Endothelial cell (in vitro differentiated cells): ENCODE results near the gene ARHGEF40. TPM values are rescaled to one million over a fixed set of nuclear protein-coding genes. Genes with fewer than 3 reads are reported as not detected.

Experiments
- DNase-seq: peaks from one replicate; pipeline ENCODE4 v3.0.0; 2021; ENCODE audit warnings: low spot score
- H3K27ac Mint-ChIP-seq: one replicate; pipeline ENCODE4 v1.8.0; 2021; ENCODE audit warnings: mixed read lengths, inconsistent platforms; ENCODE audit not compliant: unreplicated experiment
- H3K27me3 Mint-ChIP-seq: one replicate; pipeline ENCODE4 v1.8.0; 2021; ENCODE audit warnings: mild to moderate bottlenecking, moderate library complexity, mixed read lengths, inconsistent platforms; ENCODE audit not compliant: unreplicated experiment
- H3K36me3 Mint-ChIP-seq: one replicate; pipeline ENCODE4 v1.8.0; 2021; ENCODE audit warnings: mild to moderate bottlenecking, low read depth, mixed read lengths, inconsistent platforms; ENCODE audit not compliant: unreplicated experiment
- H3K4me1 Mint-ChIP-seq: one replicate; pipeline ENCODE4 v1.8.0; 2021; ENCODE audit warnings: mild to moderate bottlenecking, mixed read lengths, inconsistent platforms; ENCODE audit not compliant: unreplicated experiment
- H3K4me3 Mint-ChIP-seq: one replicate; pipeline ENCODE4 v1.8.0; 2021; ENCODE audit warnings: mild to moderate bottlenecking, mixed read lengths, inconsistent platforms; ENCODE audit not compliant: unreplicated experiment
- H3K9me3 Mint-ChIP-seq: one replicate; pipeline ENCODE4 v1.8.0; 2021; ENCODE audit warnings: mixed read lengths, inconsistent platforms; ENCODE audit not compliant: unreplicated experiment
- CTCF ChIP-seq: fragments of 200-600 bp; sonication (generic); IDR thresholded peaks from one replicate; pipeline ENCODE4 v1.5.0; 2021; ENCODE audit warnings: antibody characterized with exemption; ENCODE audit not compliant: unreplicated experiment
- total RNA-seq: library from RNA; stranded (reverse); fragmentation: NEBNext Ultra II Directional; extraction: Animal tissue kit (Norgen Biotek cat#: 25700); gene quantifications from one replicate; pipeline ENCODE4 v1.2.1, GENCODE V29; 2021; ENCODE audit not compliant: unreplicated experiment

The ARHGEF40 gene
- total RNA-seq, 1 donor from 2014 or later, result 12.5 TPM

- Mint-ChIP-seq H3K36me3 (no peaks in the 10 kb centered on the region), H3K4me3 (no peak overlapping the region), H3K4me1 (no peaks in the 10 kb centered on the region), H3K9me3 (no peaks in the 10 kb centered on the region), H3K27ac (no peak overlapping the region), H3K27me3 (peaks cover 6% of the 10 kb centered on the region)
- no peak for TF ChIP-seq CTCF
- no peak for DNase-seq
Observed at GRCh38 chr14:21056520-21057163, 13.5 kb upstream of the ARHGEF40 start.

- Mint-ChIP-seq H3K27me3 (peaks cover 4% of the 10 kb centered on the region), H3K9me3 (no peaks in the 10 kb centered on the region), H3K27ac (peak within 1 kb of the TSS; percentile 28), H3K4me1 (no peaks in the 10 kb centered on the region), H3K36me3 (no peaks in the 10 kb centered on the region), H3K4me3 (no peak within 1 kb of the TSS)
- no peak for TF ChIP-seq CTCF
- DNase-seq, result no peak
Observed at GRCh38 chr14:21057803-21058675, 12.1 kb upstream of the ARHGEF40 start, which contains the start of gene RNASE8. Gene RNASE8, plus strand, starts transcription at chr14:21057822. Its CDS starts 71 bp downstream, at chr14:21057893.

- Mint-ChIP-seq H3K27me3 (peaks cover 6% of the 10 kb centered on the region), H3K4me1 (peaks cover 5% of the 10 kb centered on the region), H3K4me3 (no peak overlapping the region), H3K27ac (no peak overlapping the region), H3K9me3 (no peaks in the 10 kb centered on the region), H3K36me3 (no peaks in the 10 kb centered on the region)
- TF ChIP-seq CTCF, result no peak
- DNase-seq, result no peak
Observed at GRCh38 chr14:21058903-21059302, 11.2 kb upstream of the ARHGEF40 start.

GRCh38 chr14:21059842-21060613 is 10.1 kb upstream of the ARHGEF40 start:
- Mint-ChIP-seq H3K4me1 (peaks cover 5% of the 10 kb centered on the region), H3K27me3 (peaks cover 6% of the 10 kb centered on the region), H3K27ac (no peak overlapping the region), H3K4me3 (no peak overlapping the region), H3K36me3 (no peaks in the 10 kb centered on the region), H3K9me3 (no peaks in the 10 kb centered on the region)
- no peak for TF ChIP-seq CTCF
- no peak for DNase-seq
